ENCODE results near the gene VRK3. TPM values are rescaled to one million over a fixed set of nuclear protein-coding genes. Genes with fewer than 3 reads are reported as not detected.

VRK3 gene
- polyA plus RNA-seq, 3 donors: 45.1 to 51.0 (median 46.3) TPM

- no peak for DNase-seq (ENCODE audit: low read depth in 3 of 3, low spot score in 2 of 3)
These were observed 92.4 kb downstream of the VRK3 start for GRCh38 chr19:49932731-49933131.

GRCh38 chr19:49932041-49932451 is 93.1 kb downstream of the VRK3 start:
- no peak for DNase-seq (ENCODE audit: low read depth in 3 of 3, low spot score in 2 of 3)

- no peak for DNase-seq (ENCODE audit: low read depth in 3 of 3, low spot score in 2 of 3)
These were observed 93.7 kb downstream of the VRK3 start for GRCh38 chr19:49931293-49932040.

- no peak for DNase-seq (ENCODE audit: low read depth in 3 of 3, low spot score in 2 of 3)
These were observed 94.6 kb downstream of the VRK3 start for GRCh38 chr19:49930483-49931011.

GRCh38 chr19:49929611-49930482 is 95.3 kb downstream of the VRK3 start:
- peak; percentile 88 to 91 (median 88) for DNase-seq (ENCODE audit: low read depth in 3 of 3, low spot score in 2 of 3)

GRCh38 chr19:49929121-49929610 is 96.0 kb downstream of the VRK3 start, which contains the start of the genes ATF5 and NUP62:
Gene ATF5 (plus strand): TSS chr19:49929205. CDS start chr19:49930851, 1,646 bp downstream.
Gene NUP62 (minus strand): TSS chr19:49929504. CDS start chr19:49909807, 19,697 bp downstream.
- DNase-seq (ENCODE audit: low read depth in 3 of 3, low spot score in 2 of 3): peak; percentile 81 to 86 (median 84)

- no peak for DNase-seq (ENCODE audit: low read depth in 3 of 3, low spot score in 2 of 3)
These were observed 97.5 kb downstream of the VRK3 start for GRCh38 chr19:49927526-49928264.

GRCh38 chr19:49926515-49926914 is 98.7 kb downstream of the VRK3 start:
- DNase-seq (ENCODE audit: low read depth in 3 of 3, low spot score in 2 of 3): no peak

Other genes with a start within 250 kb of the VRK3 start
- 10 to 100 TPM; 29.3 to 37.1 (median 37.0) TPM for gene FUZ, start 212.1 kb downstream of the VRK3 start, polyA plus RNA-seq (ENCODE audit: insufficient read length in 3 of 3)
- 10 to 100 TPM; 55.8 to 65.6 (median 56.0) TPM for gene MED25, start 207.1 kb downstream of the VRK3 start, polyA plus RNA-seq (ENCODE audit: insufficient read length in 3 of 3)
- 100 to 1,000 TPM; 239 to 280 (median 278) TPM for gene PTOV1, start 174.2 kb downstream of the VRK3 start, polyA plus RNA-seq (ENCODE audit: insufficient read length in 3 of 3)
- 10 to 100 TPM; 33.4 to 43.9 (median 36.2) TPM for gene PNKP, start 157.8 kb downstream of the VRK3 start, polyA plus RNA-seq (ENCODE audit: insufficient read length in 3 of 3)
- 10 to 100 TPM; 22.8 to 29.3 (median 25.8) TPM for gene AKT1S1, start 148.0 kb downstream of the VRK3 start, polyA plus RNA-seq (ENCODE audit: insufficient read length in 3 of 3)
- gene TBC1D17, start 147.7 kb downstream of the VRK3 start, polyA plus RNA-seq (ENCODE audit: insufficient read length in 3 of 3): 10 to 100 TPM; 32.9 to 42.0 (median 37.2) TPM
- gene IL4I1, start 128.5 kb downstream of the VRK3 start, polyA plus RNA-seq (ENCODE audit: insufficient read length in 3 of 3): 1 to 10 TPM; 3.2 to 3.5 (median 3.2) TPM
- 10 to 100 TPM; 19.7 to 20.8 (median 20.6) TPM for gene ATF5, start 96.2 kb downstream of the VRK3 start, polyA plus RNA-seq (ENCODE audit: insufficient read length in 3 of 3)
- gene NUP62, start 95.9 kb downstream of the VRK3 start, polyA plus RNA-seq (ENCODE audit: insufficient read length in 3 of 3): 10 to 100 TPM; 49.9 to 54.6 (median 53.2) TPM
- gene SIGLEC11, start 64.2 kb downstream of the VRK3 start, polyA plus RNA-seq (ENCODE audit: insufficient read length in 3 of 3): 1 to 10 TPM; 3.9 to 4.8 (median 4.6) TPM
- gene ZNF473, start 633 bp upstream of the VRK3 start, polyA plus RNA-seq (ENCODE audit: insufficient read length in 3 of 3): 10 to 100 TPM; 15.1 to 16.8 (median 16.0) TPM
- gene IZUMO2, start 137.9 kb upstream of the VRK3 start, polyA plus RNA-seq (ENCODE audit: insufficient read length in 3 of 3): under 1 TPM in 1 of 3 donors, not detected in 2; 0.28 TPM
- gene MYH14, start 178.2 kb upstream of the VRK3 start, polyA plus RNA-seq (ENCODE audit: insufficient read length in 3 of 3): 10 to 100 TPM; 16.6 to 23.9 (median 19.0) TPM